Activated CD4-positive, alpha-beta T cell treated with anti-CD3 and anti-CD28 coated beads, Interleukin-2, amount 50 U/mL, for 48 hours (primary cell): ENCODE results near the gene TEP1.
"Not testable (repeated sequence)": the region's sequence is repeated elsewhere in the genome, so short reads cannot be mapped to it uniquely, and the experiment has no call there.

ENCODE experiments used
- DNase-seq, 2 experiments: peaks; one replicate each; pipeline ENCODE4 v3.0.0-alpha.2; 2020

TEP1 gene

GRCh38 chr14:20384886-20385285, 28.4 kb downstream of the TEP1 start:
- no peak for DNase-seq

DNA sequence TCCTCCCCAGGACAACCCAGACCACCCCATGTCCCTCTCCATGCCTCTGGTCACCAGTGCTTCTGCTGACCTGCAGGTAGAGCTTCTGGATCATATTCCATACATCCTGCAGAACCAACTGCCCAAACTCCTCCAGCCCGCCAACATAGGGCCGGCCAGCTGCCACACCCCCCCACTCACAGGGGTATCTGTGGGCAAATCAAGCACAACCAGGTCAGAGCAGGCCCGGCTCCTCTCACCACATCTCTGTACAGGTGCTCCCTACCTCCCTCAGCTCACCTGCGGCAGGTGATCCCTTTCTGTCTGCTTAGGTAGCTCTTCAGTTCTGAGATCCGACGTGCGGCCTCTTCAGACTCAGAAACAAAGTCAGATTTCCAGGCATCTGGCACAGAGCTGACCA, 29.0 kb downstream of the TEP1 start:
- DNase-seq: no peak

DNA sequence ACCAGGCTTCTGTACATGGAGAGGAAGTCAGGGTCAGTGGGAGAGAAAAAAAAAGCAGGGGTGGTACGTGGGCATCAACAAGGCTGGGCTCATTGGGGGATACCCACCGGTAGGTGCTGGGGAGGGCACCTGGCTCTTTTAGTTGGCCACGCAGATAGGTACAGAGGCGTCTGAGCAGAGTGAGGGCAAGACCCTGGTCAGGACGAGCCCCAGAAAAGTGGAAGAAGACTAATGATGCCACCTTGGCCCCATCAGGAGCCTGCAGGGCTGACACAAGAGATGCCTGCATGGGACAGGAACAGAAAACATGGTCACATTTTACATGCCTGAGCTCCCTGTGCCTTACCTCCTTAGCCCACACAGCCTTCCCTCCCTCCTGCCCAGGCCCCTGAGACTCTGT, 29.7 kb downstream of the TEP1 start:
- no peak for DNase-seq

DNA sequence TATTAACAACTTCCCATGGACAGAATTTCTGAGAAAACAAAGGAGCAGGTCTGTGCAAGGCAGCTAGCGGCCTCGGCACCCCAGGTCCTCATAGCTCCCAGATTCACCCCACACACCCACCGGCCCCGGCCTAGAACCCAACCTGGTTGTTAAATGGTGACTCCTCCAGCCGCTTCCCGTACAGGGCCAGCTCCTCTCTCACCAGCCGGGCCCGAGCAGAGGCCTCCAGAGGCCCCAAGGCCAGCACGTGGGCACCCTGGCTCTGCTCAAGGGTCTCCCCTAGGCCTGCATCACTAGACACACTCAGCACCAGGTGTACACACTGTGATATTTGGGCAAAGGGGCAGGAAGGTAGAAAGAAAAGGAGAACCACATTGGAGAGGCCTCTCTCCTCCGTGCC, 30.3 kb downstream of the TEP1 start:
- DNase-seq: no peak

- DNase-seq: no peak
These were observed 30.8 kb downstream of the TEP1 start for GRCh38 chr14:20382526-20382925.

- no peak for DNase-seq
These were observed 32.0 kb downstream of the TEP1 start for GRCh38 chr14:20381341-20381740.

GRCh38 chr14:20380681-20381080, 32.6 kb downstream of the TEP1 start:
- no peak for DNase-seq

- no peak for DNase-seq
These were observed 33.6 kb downstream of the TEP1 start for GRCh38 chr14:20379743-20380142.

- no peak for DNase-seq
These were observed 36.1 kb downstream of the TEP1 start for GRCh38 chr14:20377171-20377570.

DNA sequence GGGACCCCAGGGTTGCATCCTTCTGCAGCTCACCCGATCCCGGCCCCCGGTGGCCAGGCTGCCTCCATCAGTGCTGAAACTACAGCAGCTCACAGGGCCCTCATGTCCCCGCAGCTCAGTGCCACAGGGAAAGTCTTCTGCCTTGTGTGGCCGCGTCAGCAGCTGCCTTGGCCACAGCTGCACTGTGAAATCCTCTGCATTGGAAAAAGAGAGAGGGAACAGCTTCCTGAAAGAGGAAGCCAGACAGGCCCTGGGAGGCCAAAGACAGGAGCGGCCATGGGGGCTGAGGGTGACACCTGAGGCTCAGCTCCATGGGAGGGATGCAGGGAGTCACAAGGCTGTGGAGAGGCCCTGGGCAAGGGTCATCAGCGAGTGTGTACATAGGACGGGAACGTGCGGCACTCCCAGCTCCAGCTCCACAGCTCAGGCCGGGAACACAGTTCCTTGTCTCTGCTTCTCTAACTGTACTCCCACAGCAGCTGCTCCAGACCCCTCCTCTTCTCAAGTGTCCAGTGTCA, 37.2 kb downstream of the TEP1 start:
- no peak for DNase-seq

- no peak for DNase-seq
These were observed 37.8 kb downstream of the TEP1 start for GRCh38 chr14:20375471-20375870.

GRCh38 chr14:20372796-20373195, 40.5 kb downstream of the TEP1 start:
- no peak for DNase-seq

DNA sequence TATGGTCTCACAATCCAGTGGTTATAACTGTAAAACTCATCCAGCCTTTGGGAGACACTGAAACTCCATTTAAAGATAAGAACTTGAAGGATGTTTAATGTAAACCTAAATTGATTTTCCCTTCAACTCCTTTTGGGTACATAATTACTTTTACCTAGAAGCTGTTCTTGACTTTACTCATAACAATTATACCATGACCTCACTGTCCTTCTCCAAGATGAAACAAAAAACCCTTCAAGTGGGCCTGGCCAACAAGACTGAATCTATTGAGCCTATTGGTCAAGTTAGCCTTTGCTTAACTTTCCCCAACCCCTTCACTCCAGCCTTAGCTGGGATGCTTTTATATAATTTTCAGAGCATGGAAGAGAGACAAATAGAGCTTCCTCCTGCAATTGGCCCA, 47.4 kb downstream of the TEP1 start:
- DNase-seq: no peak

DNA sequence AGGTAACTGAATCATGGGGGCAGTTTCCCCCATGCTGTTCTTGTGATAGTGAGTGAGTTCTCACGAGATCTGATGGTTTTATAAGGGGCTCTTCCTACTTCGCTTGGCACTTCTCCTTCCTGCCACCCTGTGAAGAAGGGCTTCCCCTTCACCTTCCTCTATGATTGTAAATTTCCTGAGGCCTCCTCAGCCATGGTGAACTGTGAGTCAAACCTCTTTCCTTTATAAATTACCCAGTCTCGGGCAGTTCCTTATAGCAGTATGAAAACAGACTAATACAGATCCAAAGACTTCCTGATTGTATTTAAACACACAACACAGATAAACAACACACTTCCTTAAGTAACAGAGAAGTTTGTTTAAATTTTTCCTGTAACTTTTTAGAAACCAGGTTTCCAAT, 54.8 kb downstream of the TEP1 start:
- not testable (repeated sequence) for DNase-seq

- no peak for DNase-seq
These were observed 56.9 kb downstream of the TEP1 start for GRCh38 chr14:20356422-20356821.

- no peak for DNase-seq
These were observed 62.4 kb downstream of the TEP1 start for GRCh38 chr14:20350860-20351259.

- DNase-seq: no peak
These were observed 63.0 kb downstream of the TEP1 start for GRCh38 chr14:20350282-20350681.

DNA sequence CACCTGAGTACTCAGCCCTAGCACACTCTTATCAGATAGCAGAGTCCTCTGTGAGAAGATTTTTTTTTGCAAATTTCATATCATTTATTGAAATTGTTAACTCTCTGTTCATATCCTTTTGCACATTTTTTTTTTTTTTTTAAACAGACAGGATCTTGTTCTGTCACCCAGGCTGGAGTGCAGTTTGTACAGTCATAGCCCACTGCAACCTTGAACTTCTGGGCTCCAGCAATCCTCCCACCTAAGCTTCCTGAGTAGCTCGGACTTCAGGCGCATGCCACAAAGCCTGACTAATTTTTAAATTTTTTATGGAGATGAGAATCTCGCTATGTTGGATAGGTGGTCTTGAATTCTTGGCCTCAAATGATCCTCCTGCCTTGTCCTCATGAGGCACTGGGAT, 65.6 kb downstream of the TEP1 start:
- DNase-seq: no peak

DNA sequence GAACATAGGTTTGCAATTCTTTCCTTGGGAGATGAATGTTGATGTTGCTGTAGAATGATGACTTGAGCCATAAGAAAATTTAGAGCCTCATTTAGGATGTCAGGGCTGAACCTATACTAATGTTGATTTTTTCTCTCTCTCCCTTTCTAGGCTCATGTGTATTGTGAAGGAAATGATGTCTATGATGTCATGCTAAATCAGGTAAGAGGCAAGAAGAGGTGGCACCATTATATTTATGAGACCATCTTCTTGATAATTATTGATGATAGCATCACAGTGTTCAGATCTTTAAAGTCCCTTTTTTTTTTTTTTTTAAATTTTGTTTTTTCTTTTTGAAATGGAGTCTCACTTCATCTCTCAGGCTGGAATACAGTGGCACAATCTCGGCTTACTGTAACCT, 66.6 kb downstream of the TEP1 start:
- no peak for DNase-seq

DNA sequence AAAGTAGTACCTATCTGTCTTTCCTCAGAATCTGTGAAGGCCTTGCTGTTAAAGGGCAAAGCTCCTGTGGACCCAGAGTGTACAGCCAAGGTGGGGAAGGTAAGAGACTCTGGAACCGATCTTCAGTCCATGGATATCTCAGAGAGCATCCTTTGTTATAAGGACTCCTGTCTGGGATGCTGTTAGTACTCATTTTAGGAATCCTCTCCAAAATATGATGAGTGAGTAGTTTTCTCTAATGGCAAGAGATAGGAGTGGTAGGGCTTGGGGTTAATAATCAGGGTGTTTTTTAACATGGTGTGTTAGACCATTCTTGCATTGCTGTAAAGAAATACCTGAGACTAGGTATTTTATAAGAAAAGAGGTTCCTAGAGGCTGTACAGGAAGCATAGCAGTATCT, 67.9 kb downstream of the TEP1 start:
- DNase-seq: no peak

DNA sequence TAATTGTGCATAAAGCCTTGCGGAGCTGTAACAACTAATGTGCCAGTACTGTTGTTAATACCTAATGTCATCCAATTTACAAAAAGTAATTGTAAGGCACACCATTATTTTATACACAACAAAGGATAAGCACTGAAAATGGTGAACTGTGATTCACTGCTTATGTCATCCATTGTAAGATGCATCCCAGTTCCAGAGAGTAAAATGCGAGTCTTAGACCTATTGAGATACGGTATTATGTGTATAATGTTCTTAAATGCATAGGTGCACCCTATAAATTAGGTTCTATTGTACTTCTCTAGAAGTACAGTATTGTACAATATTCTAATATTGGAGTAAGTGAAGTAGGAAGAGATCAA, 69.5 kb downstream of the TEP1 start:
- DNase-seq: no peak

DNA sequence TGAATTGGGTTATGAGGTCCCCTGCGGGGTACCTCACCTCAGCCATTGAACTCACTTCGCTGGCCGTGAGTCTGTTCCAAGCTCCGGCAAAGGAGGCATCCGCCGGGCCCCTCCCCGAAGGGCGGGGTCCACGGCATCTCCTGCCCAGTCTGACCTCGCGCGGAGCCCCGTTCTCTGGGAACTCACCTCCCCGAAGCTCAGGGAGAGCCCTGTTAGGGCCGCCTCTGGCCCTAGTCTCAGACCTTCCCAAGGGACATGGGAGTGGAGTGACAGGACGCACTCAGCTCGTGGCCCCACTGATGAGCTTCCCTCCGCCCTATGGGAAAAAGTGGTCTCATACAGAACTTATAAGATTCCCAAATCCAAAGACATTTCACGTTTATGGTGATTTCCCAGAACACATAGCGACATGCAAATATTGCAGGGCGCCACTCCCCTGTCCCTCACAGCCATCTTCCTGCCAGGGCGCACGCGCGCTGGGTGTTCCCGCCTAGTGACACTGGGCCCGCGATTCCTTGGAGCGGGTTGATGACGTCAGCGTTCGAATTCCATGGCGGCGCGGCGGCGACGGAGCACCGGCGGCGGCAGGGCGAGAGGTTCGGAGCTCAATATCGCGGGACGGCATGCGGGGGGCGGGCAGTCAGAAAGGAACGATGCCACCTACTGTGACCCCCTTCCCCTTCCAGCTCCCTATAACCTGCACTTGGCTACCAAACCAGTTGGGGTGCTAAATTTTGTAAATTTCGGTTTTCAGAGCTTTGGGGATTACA, 70.0 kb downstream of the TEP1 start, which contains the start of gene PARP2:
PARP2 (plus strand) TSS at position 544 of the 770 bp plus-strand sequence; CDS start at position 551, 7 bp downstream.
- DNase-seq: peak; percentile 96 to 97

GRCh38 chr14:20341646-20342045, 71.7 kb downstream of the TEP1 start:
- DNase-seq: no peak

DNA sequence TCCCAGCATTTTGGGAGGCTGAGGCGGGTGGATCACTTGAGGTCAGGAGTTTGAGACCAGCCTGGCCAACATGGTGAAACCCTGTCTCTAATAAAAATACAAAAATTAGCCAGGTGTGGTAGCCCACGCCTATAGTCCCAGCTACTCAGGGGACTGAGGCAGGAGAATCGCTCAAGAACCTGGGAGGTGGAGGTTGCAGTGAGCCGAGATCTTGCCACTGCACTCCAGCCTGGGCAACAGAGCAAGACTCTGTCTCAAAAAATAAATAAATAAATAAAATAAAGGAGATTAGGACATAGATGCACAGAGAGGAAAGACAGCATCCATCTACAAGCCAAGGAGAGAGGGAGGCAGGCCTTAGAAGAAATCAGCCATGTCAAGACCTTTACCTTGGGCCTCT, 72.3 kb downstream of the TEP1 start:
- DNase-seq: not testable (repeated sequence)

- no peak for DNase-seq
These were observed 79.3 kb downstream of the TEP1 start for GRCh38 chr14:20334017-20334416.
